ENCODE results near the gene TMEM175. TPM values are rescaled to one million over a fixed set of nuclear protein-coding genes. Genes with fewer than 3 reads are reported as not detected.

The TMEM175 gene
- total RNA-seq, 1 experiment from 2014 or later: 18.8 TPM

- BruUV-seq (replicated peaks): no TSS peak
- TF ChIP-seq CTCF (IDR thresholded peaks at IDR 0.05; ENCODE audit: unreplicated experiment): no peak
- intact Hi-C loops (cut with micrococcal nuclease; ENCODE audit: unreplicated experiment): no loop called here
- Mint-ChIP-seq H3K4me3 (ENCODE audit: low read depth, unreplicated experiment) (no peak overlapping the region), H3K4me1 (ENCODE audit: low read depth, unreplicated experiment) (peaks cover 8% of the 10 kb centered on the region), H3K27me3 (ENCODE audit: unreplicated experiment) (no peaks in the 10 kb centered on the region), H3K36me3 (ENCODE audit: insufficient read depth, unreplicated experiment) (peaks cover 8% of the 10 kb centered on the region), H3K27ac (ENCODE audit: unreplicated experiment) (no peak overlapping the region), H3K9me3 (ENCODE audit: low read depth, unreplicated experiment) (no peaks in the 10 kb centered on the region)
- CTCF ChIA-PET: no interaction called here
- no peak for DNase-seq
Observed at GRCh38 chr4:982291-982690, 50.0 kb downstream of the TMEM175 start.

DNA sequence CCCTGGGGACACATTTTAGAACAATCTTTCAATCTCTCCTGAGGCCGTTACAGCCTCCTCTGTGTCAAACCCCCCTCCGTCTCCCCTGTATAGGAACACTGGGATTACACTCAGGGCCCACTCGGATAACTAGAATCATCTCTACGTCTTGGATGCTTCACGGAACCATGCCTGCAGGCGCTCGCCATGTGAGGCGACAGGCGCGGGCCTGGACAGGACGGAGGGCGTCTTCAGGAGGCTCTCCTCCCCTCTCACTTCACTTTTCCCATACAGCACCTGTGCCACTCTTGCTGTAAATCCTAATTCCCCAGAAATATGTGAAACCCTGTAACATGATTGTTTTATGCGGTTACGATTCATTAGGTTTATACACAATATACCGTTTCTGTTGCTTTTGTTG lies 50.6 kb downstream of the TMEM175 start:
- Mint-ChIP-seq H3K4me1 (ENCODE audit: low read depth, unreplicated experiment) (peaks cover 8% of the 10 kb centered on the region), H3K27ac (ENCODE audit: unreplicated experiment) (no peak overlapping the region), H3K27me3 (ENCODE audit: unreplicated experiment) (no peaks in the 10 kb centered on the region), H3K36me3 (ENCODE audit: insufficient read depth, unreplicated experiment) (peaks cover 13% of the 10 kb centered on the region), H3K9me3 (ENCODE audit: low read depth, unreplicated experiment) (no peaks in the 10 kb centered on the region), H3K4me3 (ENCODE audit: low read depth, unreplicated experiment) (no peak overlapping the region)
- no TSS peak for BruUV-seq (replicated peaks)
- TF ChIP-seq CTCF (IDR thresholded peaks at IDR 0.05; ENCODE audit: unreplicated experiment): no peak
- intact Hi-C loops (cut with micrococcal nuclease; ENCODE audit: unreplicated experiment): no loop called here
- CTCF ChIA-PET: no interaction called here
- no peak for DNase-seq

DNA sequence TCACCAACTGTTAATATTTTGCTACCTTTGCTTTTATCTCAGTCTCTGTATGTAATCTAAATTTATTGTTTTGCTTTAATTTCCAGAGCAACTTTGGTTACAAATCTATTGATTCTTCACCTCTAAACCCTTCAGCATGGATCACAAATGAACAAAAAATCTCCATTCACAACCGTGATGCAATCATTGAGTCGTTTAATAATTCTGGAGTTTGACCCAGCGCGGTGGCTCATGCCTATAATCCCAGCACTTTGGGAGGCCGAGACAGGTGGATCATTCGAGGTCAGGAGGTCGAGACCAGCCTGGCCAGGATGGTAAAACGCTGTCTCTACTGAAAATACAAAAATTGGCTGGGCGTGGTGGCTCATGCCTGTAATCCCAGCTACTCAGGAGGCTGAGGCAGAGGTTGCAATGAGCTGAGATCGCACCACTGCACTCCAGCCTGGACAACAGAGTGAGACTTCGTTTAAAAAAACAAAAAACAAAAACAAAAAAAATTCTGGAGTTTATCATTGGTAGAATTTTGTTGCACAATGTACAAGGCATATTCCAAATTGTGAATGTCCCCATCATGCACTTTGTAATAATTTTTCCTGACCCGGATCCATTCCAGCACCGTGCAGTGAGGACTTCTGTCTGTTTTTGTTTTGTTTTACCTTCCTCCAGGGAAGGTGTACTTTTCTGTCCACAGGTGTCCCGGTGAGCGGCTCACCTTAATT lies 52.2 kb downstream of the TMEM175 start:
- Mint-ChIP-seq H3K9me3 (ENCODE audit: low read depth, unreplicated experiment) (no peaks in the 10 kb centered on the region), H3K27ac (ENCODE audit: unreplicated experiment) (no peak overlapping the region), H3K4me3 (ENCODE audit: low read depth, unreplicated experiment) (peak overlapping the region; percentile 55), H3K36me3 (ENCODE audit: insufficient read depth, unreplicated experiment) (peaks cover 17% of the 10 kb centered on the region), H3K4me1 (ENCODE audit: low read depth, unreplicated experiment) (peaks cover 8% of the 10 kb centered on the region), H3K27me3 (ENCODE audit: unreplicated experiment) (no peaks in the 10 kb centered on the region)
- no peak for DNase-seq
- CTCF ChIA-PET: interaction anchor here (0.6 kb wide), 1 partner anchor 213 kb away, joined by 5 read pairs; no protein-coding TSS in a partner anchor
- intact Hi-C loops (cut with micrococcal nuclease; ENCODE audit: unreplicated experiment): no loop called here
- no peak for TF ChIP-seq CTCF (IDR thresholded peaks at IDR 0.05; ENCODE audit: unreplicated experiment)
- no TSS peak for BruUV-seq (replicated peaks)

DNA sequence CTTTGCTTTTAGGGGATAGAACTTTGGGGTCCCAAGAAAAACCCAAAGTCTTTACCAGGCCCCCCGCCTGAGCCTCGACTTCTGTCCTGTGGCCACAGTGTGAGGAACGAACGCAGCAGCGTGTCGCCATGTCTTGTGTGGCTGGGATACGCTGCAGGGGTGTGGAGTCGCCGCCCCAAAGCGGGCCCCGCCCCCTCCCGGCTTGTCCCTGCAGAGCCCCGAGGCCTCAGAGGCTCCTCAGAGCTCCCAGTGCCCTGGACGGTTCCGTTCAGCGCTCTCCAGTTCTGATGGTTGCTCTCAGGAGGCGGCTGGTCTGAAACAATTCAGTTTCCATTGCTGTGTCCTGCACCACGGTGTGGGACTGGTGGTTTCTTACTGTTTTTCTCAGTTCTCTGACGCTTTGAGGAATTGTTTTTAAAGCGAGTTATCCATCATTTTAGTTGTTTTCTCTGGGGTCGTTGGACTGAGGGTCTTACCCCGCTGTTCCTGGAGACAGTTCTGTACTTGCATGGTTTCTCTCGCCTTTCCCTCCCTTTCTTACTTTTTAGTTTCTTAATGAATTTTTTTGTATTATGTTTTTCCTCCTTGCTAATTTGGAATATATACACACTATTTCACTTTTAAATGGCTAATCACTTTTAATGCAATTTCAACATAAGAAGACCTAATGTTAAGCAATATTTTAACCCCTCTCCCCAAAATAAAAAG lies 53.0 kb downstream of the TMEM175 start:
- H3K36me3 Mint-ChIP-seq (ENCODE audit: insufficient read depth, unreplicated experiment): peaks cover 18% of the 10 kb centered on the region
- H3K27me3 Mint-ChIP-seq (ENCODE audit: unreplicated experiment): no peaks in the 10 kb centered on the region
- BruUV-seq (replicated peaks): no TSS peak
- DNase-seq: peak; percentile 79
- H3K9me3 Mint-ChIP-seq (ENCODE audit: low read depth, unreplicated experiment): no peaks in the 10 kb centered on the region
- peak overlapping the region; percentile 55 for H3K4me3 Mint-ChIP-seq (ENCODE audit: low read depth, unreplicated experiment)
- intact Hi-C loops (cut with micrococcal nuclease; ENCODE audit: unreplicated experiment): no loop called here
- H3K27ac Mint-ChIP-seq (ENCODE audit: unreplicated experiment): no peak overlapping the region
- no peak for TF ChIP-seq CTCF (IDR thresholded peaks at IDR 0.05; ENCODE audit: unreplicated experiment)
- CTCF ChIA-PET: interaction anchor here (0.6 kb wide), 1 partner anchor 214 kb away, joined by 5 read pairs; no protein-coding TSS in a partner anchor
- peaks cover 8% of the 10 kb centered on the region for H3K4me1 Mint-ChIP-seq (ENCODE audit: low read depth, unreplicated experiment)

Data from Calu3 (cell line).